Uterus (tissue), 4 donors: Measurements from ENCODE around the gene TXNDC15. TPM values are rescaled to one million over a fixed set of nuclear protein-coding genes. Genes with fewer than 3 reads are reported as not detected.
"Not testable (repeated sequence)": the region's sequence is repeated elsewhere in the genome, so short reads cannot be mapped to it uniquely, and the experiment has no call there.

Experiments
- DNase-seq, 2 donors: peaks; one replicate each; pipeline ENCODE4 v3.0.0-alpha.2; 2019 to 2020
- H3K27ac ChIP-seq, 2 donors: fragments of 200-600 bp; sonication (generic); 1 replicate in 1 of 2; 2 replicates in 1 of 2; pipeline ENCODE4 v1.5.1; 2016 to 2018
- H3K27me3 ChIP-seq, 2 donors: fragments of 200-600 bp; sonication (generic); one replicate each; pipeline ENCODE4 v1.5.1; 2018 to 2019; ENCODE audit warnings: control low read depth in 1 of 2
- H3K36me3 ChIP-seq, 2 donors: fragments of 200-600 bp; sonication (generic); one replicate each; pipeline ENCODE4 v1.5.1; 2019; ENCODE audit warnings: control low read depth in 1 of 2
- H3K4me1 ChIP-seq, 2 donors: fragments of 200-600 bp; sonication (generic); one replicate each; pipeline ENCODE4 v1.5.1; 2018 to 2019; ENCODE audit warnings: control low read depth in 1 of 2
- H3K4me3 ChIP-seq, 2 donors: fragments of 200-600 bp; sonication (generic); 1 replicate in 1 of 2; 2 replicates in 1 of 2; pipeline ENCODE4 v1.5.1; 2018 to 2019; ENCODE audit warnings: mild to moderate bottlenecking in 1 of 2
- H3K9me3 ChIP-seq, 2 donors: fragments of 200-600 bp; sonication (generic); one replicate each; pipeline ENCODE4 v1.5.1; 2019; ENCODE audit warnings: control low read depth in 1 of 2
- CTCF ChIP-seq, 4 experiments: fragments of 200-600 bp in 2 of 4; fragments of 450-650 bp in 2 of 4; sonication (generic) in 2 of 4; IDR thresholded peaks; one replicate each; pipeline ENCODE4 v1.5.1; 2016 to 2019; ENCODE audit warnings: antibody characterized with exemption in 4 of 4, mild to moderate bottlenecking in 2 of 4, moderate library complexity in 1 of 4
- POLR2A ChIP-seq, 2 donors: fragments of 450-650 bp; IDR thresholded peaks; one replicate each; pipeline ENCODE4 v1.6.1; 2016; ENCODE audit warnings: antibody characterized with exemption in 2 of 2, mild to moderate bottlenecking in 1 of 2, moderate library complexity in 1 of 2
- intact Hi-C: fragments of 100-400 bp; cut with DNase I; formaldehyde crosslinking; loops from one replicate; pipeline ENCODE4 v1.15.1; 2023; ENCODE audit warnings: low total_unique reads
- total RNA-seq, 4 donors: library from RNA; depleted of rRNA in 3 of 4; stranded (reverse); fragments of >200 nt in 3 of 4; gene quantifications; one replicate each; pipeline versions ENCODE4 v1.1.0 to v1.2.4, GENCODE V29; 2014 to 2023
- donor health status: DM: yes; HTN: yes; CAD: no.

Gene TXNDC15
- total RNA-seq, 4 donors from 2014 or later = 53.5 to 175 (median 113) TPM

GRCh38 chr5:134879456-134879855 lies 5.3 kb downstream of the TXNDC15 start:
- H3K9me3 ChIP-seq = no peaks in the 10 kb centered on the region
- no peak overlapping the region for H3K27ac ChIP-seq
- no peak for DNase-seq
- TF ChIP-seq CTCF (IDR thresholded peaks at IDR 0.05) = no peak
- no peak for TF ChIP-seq POLR2A (IDR thresholded peaks at IDR 0.05)
- intact Hi-C loops = no loop called here
- H3K4me1 ChIP-seq = peaks cover 0 to 9% of the 10 kb centered on the region in 2 donors
- no peak overlapping the region for H3K4me3 ChIP-seq
- no peaks in the 10 kb centered on the region for H3K36me3 ChIP-seq
- no peaks in the 10 kb centered on the region for H3K27me3 ChIP-seq

- H3K27ac ChIP-seq = not testable (repeated sequence)
Observed at GRCh38 chr5:134880937-134881336, 6.8 kb downstream of the TXNDC15 start.

GRCh38 chr5:134881711-134882110 lies 7.5 kb downstream of the TXNDC15 start:
- H3K4me3 ChIP-seq, intact Hi-C loops, H3K27ac ChIP-seq, H3K4me1 ChIP-seq, DNase-seq, H3K27me3 ChIP-seq, H3K36me3 ChIP-seq, H3K9me3 ChIP-seq: not testable (repeated sequence)

More at GRCh38 chr5:134880937-134881336, 6.8 kb downstream of the TXNDC15 start:
- intact Hi-C loops, H3K4me3 ChIP-seq, H3K27me3 ChIP-seq, H3K9me3 ChIP-seq, DNase-seq, H3K36me3 ChIP-seq, H3K4me1 ChIP-seq: not testable (repeated sequence)

- TF ChIP-seq POLR2A (IDR thresholded peaks at IDR 0.05) (no peak), CTCF (IDR thresholded peaks at IDR 0.05) (no peak)
- no peaks in the 10 kb centered on the region for H3K9me3 ChIP-seq
- intact Hi-C loops = no loop called here
Observed at GRCh38 chr5:134887593-134888159, 13.5 kb downstream of the TXNDC15 start.

GRCh38 chr5:134889335-134889734 lies 15.2 kb downstream of the TXNDC15 start:
- no peaks in the 10 kb centered on the region for H3K27me3 ChIP-seq
- H3K27ac ChIP-seq = no peak overlapping the region
- H3K36me3 ChIP-seq = no peaks in the 10 kb centered on the region
- intact Hi-C loops = no loop called here
- TF ChIP-seq POLR2A (IDR thresholded peaks at IDR 0.05) (no peak), CTCF (IDR thresholded peaks at IDR 0.05) (no peak)
- H3K4me3 ChIP-seq = no peak overlapping the region
- DNase-seq = no peak
- no peaks in the 10 kb centered on the region for H3K9me3 ChIP-seq
- no peaks in the 10 kb centered on the region for H3K4me1 ChIP-seq

More at GRCh38 chr5:134887593-134888159, 13.5 kb downstream of the TXNDC15 start:
- DNase-seq = no peak
- no peaks in the 10 kb centered on the region for H3K36me3 ChIP-seq
- no peaks in the 10 kb centered on the region for H3K27me3 ChIP-seq
- H3K4me3 ChIP-seq = no peak overlapping the region
- no peaks in the 10 kb centered on the region for H3K4me1 ChIP-seq
- H3K27ac ChIP-seq = no peak overlapping the region

- H3K4me1 ChIP-seq = no peaks in the 10 kb centered on the region
- DNase-seq = no peak
- no peak overlapping the region for H3K4me3 ChIP-seq
- H3K27ac ChIP-seq = no peak overlapping the region
- H3K36me3 ChIP-seq = no peaks in the 10 kb centered on the region
- TF ChIP-seq POLR2A (IDR thresholded peaks at IDR 0.05) = no peak
- TF ChIP-seq CTCF (IDR thresholded peaks at IDR 0.05) = no peak
- H3K27me3 ChIP-seq = no peaks in the 10 kb centered on the region
- H3K9me3 ChIP-seq = no peaks in the 10 kb centered on the region
- intact Hi-C loops = no loop called here
Observed at GRCh38 chr5:134891473-134891872, 17.3 kb downstream of the TXNDC15 start.
